GM13977 (cell line): ENCODE data around the gene POLD1.

Source experiments
- DNase-seq: peaks from one replicate; pipeline ENCODE4 v3.0.0; 2012; ENCODE audit warnings: low spot score
- in situ Hi-C: fragments of 300-500 bp; cut with MboI; formaldehyde crosslinking; loops from one replicate; pipeline ENCODE4 v1.12.0; 2022; ENCODE audit warnings: low sequenced_read_pairs, low pct_unique_long_range_greater_than_20kb, mixed read lengths, inconsistent platforms; ENCODE audit not compliant: unreplicated experiment
- TF ChIP-seq, protein P1 (sequence below): IDR thresholded peaks from 2 replicates; pipeline ENCODE4 v1.5.1; 2012; ENCODE audit warnings: mild to moderate bottlenecking, control low read depth; ENCODE audit not compliant: insufficient read depth; ENCODE audit errors: extremely low read depth, missing control alignments

POLD1 gene

GRCh38 chr19:50455992-50456391, 71.8 kb downstream of the POLD1 start:
- TF ChIP-seq, protein P1, sequence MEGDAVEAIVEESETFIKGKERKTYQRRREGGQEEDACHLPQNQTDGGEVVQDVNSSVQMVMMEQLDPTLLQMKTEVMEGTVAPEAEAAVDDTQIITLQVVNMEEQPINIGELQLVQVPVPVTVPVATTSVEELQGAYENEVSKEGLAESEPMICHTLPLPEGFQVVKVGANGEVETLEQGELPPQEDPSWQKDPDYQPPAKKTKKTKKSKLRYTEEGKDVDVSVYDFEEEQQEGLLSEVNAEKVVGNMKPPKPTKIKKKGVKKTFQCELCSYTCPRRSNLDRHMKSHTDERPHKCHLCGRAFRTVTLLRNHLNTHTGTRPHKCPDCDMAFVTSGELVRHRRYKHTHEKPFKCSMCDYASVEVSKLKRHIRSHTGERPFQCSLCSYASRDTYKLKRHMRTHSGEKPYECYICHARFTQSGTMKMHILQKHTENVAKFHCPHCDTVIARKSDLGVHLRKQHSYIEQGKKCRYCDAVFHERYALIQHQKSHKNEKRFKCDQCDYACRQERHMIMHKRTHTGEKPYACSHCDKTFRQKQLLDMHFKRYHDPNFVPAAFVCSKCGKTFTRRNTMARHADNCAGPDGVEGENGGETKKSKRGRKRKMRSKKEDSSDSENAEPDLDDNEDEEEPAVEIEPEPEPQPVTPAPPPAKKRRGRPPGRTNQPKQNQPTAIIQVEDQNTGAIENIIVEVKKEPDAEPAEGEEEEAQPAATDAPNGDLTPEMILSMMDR: no peak
- no peak for DNase-seq
- in situ Hi-C loops: no loop called here

DNA sequence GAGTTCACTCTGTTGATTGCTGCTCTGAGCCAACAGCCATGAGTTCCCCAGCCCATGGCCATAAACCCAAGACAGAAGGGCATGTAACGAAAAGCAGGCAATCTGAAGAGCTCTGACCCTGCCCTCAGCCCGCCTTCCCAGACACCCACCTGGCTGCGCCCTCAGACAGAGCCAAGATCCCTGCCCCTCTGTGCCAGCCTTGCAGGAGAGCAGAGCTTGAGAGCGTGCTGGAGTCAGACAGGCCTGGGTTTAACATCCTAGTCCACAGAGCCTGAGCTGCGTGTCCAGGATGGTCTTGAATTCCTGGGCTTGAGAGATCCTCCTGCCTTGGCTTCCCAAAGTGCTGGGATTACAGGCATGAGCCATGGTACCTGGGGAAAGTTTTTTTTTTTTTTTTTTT, 73.2 kb downstream of the POLD1 start:
- in situ Hi-C loops: no loop called here
- TF ChIP-seq, protein P1: no peak
- no peak for DNase-seq

DNA sequence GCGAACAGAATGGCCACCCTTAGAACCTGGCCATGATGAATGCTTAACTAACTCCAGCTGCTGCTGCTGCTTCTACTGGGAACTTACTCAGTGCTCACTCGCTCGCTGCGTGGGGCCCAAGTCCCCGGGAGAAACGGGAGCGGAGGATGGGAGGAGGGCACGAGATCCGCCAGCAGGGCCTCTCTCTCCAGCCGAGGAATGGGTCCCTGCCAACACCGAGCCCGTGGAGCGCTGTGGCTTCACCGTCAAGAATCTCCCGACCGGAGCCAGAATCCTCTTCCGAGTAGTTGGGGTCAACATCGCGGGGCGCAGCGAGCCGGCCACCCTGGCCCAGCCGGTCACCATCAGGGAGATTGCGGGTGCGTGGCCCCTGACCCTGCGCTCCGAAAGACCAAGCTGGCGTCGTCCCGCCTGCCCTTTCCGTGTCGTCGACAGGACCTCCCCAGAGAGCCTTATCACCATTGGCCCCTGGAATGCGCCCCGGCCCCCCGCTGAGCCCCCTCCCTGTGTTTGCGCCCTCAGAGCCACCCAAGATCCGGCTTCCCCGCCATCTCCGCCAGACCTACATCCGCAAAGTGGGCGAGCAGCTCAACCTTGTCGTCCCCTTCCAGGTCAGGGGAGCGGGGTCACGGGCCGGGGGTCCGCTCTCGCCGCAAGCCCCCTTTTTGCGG, 74.4 kb downstream of the POLD1 start:
- in situ Hi-C loops: no loop called here
- TF ChIP-seq, protein P1: no peak
- no peak for DNase-seq

DNA sequence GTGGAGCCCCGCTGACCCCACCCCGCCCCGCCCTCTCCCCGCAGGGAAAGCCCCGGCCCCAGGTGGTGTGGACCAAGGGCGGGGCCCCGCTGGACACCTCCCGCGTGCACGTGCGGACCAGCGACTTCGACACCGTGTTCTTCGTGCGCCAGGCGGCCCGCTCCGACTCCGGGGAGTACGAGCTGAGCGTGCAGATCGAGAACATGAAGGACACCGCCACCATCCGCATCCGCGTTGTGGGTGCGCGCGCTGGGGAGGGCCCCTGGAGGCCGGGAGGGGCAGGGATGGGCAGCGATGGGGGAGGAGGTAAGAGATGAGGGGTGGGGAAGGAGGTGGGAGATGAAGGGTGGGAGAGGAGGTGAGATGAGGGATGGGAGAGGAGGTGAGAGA, 74.9 kb downstream of the POLD1 start:
- TF ChIP-seq, protein P1: no peak
- in situ Hi-C loops: no loop called here
- DNase-seq: no peak

DNA sequence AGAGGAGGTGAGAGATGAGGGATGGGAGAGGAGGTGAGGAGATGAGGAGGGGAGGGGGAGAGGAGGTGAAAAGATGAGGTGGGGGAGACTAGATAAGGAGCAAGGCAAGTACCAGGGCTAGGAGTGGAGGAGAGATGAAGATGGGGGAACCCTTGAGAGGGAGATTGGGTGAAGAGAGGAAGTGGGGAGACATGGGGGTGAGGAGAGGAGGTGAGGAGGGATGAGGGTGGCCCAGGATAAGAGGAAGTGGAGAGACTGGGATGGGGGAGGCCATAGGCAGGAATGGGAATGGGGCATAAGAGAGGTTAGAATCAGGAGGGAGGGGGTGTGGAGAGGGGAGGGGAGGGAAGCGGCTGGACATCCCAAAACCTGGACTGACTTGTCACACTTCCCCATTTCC, 75.5 kb downstream of the POLD1 start:
- TF ChIP-seq, protein P1: no peak
- no peak for DNase-seq
- in situ Hi-C loops: loop anchor here (5.0 kb wide), 1 partner anchor 102 kb away; no protein-coding TSS in a partner anchor

DNA sequence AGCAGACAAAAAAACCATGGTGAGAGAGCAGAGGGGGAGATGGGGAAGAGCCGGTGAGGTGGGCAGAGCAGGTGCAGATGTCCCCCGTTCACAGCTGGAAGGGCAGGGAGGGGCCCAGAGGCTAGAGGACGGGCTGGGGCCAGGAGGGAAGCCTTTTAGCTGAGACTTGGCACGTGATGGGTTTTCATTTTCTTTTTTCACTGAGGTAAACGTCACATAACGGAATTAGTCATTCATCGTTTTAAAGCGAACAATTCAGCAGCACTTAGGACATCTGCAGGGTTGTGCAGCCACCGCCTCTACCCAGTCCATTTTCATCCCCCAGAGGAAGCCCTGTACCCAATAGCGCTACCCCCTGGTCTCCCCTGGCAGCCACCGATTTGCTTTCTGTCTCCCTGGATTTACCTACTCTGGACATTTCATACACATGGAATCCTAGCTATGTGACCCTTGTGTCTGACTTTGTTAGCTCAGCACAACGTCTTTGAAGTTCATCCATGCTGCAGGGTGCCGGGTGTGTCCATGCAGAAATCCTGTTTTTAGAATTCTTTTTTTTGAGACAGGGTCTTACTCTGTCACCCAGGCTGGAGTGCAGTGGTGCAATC, 76.1 kb downstream of the POLD1 start:
- in situ Hi-C loops: loop anchor here (5.0 kb wide), 1 partner anchor 103 kb away; no protein-coding TSS in a partner anchor
- peak; percentile 94 for DNase-seq
- TF ChIP-seq, protein P1: peak; percentile 34
